ENCODE results near the gene LDHD. TPM values are rescaled to one million over a fixed set of nuclear protein-coding genes. Genes with fewer than 3 reads are reported as not detected.

LDHD gene
- total RNA-seq, 2 donors from 2014 or later: 28.8 to 65.6 TPM

DNA sequence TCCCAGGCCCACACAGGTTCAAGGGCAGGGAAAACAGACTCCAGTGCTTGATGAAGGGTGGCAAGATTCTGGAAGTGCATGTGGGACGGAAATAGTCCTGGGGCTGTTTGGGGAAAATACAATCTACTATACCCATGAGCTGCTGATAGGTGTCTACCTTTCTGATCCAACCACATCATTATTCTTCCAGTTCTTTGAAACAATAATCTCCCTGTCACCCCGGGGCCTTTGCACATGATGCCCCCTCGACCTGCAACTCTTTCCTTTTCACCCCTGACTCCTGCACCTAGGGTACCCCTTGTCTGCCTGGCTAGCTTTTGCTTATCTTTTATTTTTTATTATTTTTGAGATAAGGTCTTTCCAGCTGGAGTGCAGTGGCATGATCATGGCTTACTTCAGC is 45.0 kb downstream of the LDHD start:
- TF ChIP-seq, protein P1, sequence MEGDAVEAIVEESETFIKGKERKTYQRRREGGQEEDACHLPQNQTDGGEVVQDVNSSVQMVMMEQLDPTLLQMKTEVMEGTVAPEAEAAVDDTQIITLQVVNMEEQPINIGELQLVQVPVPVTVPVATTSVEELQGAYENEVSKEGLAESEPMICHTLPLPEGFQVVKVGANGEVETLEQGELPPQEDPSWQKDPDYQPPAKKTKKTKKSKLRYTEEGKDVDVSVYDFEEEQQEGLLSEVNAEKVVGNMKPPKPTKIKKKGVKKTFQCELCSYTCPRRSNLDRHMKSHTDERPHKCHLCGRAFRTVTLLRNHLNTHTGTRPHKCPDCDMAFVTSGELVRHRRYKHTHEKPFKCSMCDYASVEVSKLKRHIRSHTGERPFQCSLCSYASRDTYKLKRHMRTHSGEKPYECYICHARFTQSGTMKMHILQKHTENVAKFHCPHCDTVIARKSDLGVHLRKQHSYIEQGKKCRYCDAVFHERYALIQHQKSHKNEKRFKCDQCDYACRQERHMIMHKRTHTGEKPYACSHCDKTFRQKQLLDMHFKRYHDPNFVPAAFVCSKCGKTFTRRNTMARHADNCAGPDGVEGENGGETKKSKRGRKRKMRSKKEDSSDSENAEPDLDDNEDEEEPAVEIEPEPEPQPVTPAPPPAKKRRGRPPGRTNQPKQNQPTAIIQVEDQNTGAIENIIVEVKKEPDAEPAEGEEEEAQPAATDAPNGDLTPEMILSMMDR (IDR thresholded peaks at IDR 0.05): no peak
- Histone ChIP-seq H3K4me3 (no peak overlapping the region), H3K4me1 (peaks cover 0 to 33% of the 10 kb centered on the region in 2 donors)

DNA sequence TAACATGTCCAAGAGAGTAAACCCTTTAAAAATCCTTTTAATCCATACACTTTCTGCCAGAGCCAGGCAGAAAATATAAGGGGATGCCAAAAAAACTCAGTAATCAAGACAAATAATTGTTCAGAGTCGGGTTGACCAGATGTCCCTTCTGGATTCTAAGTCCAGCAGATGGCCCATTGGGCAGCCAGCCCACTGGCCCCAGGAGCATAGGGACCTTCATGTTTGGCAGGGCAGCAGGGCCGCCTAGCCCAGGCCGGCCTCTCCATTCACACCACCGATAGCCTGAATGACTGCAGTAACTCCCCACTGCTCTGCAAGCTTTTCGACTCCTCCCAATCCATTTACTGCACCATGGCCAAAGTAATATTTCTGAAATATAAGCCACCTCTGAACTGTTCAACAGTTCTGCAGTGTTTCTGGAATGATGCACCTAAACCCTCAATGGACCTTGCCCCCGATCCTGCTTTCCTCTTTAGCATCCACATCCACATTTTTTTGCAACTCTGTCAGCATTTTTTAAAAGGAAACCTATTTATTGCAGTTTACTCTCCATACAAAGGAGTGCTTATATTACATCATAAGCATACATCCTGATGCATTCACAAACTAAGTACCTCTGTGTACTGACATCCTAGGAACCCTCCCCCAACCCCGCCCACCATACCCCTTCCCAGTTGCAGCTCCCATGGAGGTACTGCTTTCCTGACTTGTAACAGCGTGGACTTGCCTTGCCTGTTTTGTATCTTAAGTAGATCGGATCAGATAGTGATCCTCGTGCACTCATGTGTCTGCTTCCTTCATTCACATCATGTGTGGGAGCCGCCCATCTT is 46.4 kb downstream of the LDHD start:
- Histone ChIP-seq H3K27ac (no peak overlapping the region), H3K9me3 (no peaks in the 10 kb centered on the region), H3K27me3 (no peaks in the 10 kb centered on the region), H3K4me3 (no peak overlapping the region), H3K4me1 (peaks cover 0 to 20% of the 10 kb centered on the region in 2 donors), H3K36me3 (no peaks in the 10 kb centered on the region)
- no peak for DNase-seq (ENCODE audit: low spot score)
- TF ChIP-seq, protein P1 (IDR thresholded peaks at IDR 0.05): no peak

More for the DNA sequence above, 45.0 kb downstream of the LDHD start:
- Histone ChIP-seq H3K36me3 (no peaks in the 10 kb centered on the region), H3K9me3 (no peaks in the 10 kb centered on the region), H3K27ac (no peak overlapping the region), H3K27me3 (no peaks in the 10 kb centered on the region)
- no peak for DNase-seq (ENCODE audit: low spot score)

DNA sequence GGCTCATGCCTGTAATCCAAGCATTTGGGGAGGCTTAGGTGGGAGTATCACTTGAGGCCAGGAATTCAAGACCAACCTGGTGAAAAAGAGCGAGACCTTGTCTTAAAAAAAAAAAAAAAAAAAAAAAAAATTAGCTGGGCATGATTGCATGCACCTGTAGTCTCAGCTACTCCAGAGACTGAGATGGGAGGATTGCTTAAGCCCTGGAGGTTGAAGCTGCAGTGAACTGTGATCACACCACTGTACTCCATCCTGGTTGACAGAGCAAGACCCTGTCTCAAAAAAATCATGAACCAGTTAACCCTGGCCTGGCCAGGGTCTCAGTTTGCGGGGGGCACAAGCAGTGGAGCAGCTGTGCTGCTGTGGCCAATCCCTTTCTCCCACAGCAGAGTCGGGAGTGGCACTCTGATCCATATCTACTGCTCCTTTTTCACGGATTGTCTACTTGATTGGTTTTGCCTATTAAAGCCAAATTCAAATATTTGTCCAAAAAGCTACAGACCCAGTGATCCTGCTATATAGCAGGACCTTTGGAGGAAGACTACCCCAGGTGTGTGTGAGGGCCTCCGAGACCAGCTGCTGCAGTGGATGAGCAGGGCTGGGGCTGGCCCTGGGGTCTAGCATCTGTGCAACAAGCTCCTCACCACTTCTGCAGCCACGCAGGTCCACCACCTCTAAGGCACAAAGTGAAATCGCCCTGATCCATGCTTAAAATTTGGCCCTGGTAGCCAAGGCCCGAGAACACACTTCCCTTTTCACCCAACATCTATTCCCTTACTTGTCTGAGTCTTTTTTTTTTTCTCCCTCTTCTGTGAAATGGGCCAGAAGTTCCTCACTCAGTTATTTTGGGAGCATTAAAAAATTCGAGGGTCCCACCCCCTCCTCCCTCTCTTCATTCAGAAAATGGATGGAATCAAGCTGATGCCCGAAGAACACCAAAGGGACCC is 48.2 kb downstream of the LDHD start:
- no peak overlapping the region for H3K27ac ChIP-seq
- H3K36me3 ChIP-seq: no peaks in the 10 kb centered on the region
- TF ChIP-seq, protein P1 (IDR thresholded peaks at IDR 0.05): no peak
- H3K4me1 ChIP-seq: peaks cover 0 to 16% of the 10 kb centered on the region in 2 donors
- H3K27me3 ChIP-seq: no peaks in the 10 kb centered on the region
- no peaks in the 10 kb centered on the region for H3K9me3 ChIP-seq
- no peak for DNase-seq (ENCODE audit: low spot score)
- H3K4me3 ChIP-seq: no peak overlapping the region

DNA sequence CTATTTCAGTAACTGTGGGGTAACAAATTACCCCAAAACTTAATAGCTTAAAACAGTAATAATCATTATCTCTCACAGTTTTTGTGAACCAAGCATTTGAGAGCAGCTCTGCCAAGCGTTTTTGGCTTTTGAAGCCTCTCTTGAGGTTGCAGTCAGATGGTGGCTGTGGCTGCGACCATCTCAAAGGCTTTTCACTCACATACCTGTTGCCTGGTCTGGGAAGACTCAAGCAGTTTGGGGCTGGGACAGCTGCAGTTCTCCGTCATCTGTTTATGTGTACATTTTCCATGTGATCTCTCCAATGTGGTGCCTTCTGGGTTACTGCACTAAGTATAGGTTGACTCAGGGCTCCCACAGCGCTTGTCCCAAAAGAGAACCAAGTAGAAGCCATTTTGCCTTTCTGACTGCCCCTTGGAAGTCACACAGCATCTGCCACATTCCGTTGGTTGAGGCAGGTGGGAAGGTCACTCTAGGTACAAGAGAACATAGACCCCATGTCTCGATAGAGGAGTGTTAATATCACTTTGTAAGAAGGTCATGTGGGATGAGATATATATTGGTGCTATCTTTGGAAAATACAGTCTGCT is 49.6 kb downstream of the LDHD start:
- H3K9me3 ChIP-seq: no peaks in the 10 kb centered on the region
- no peaks in the 10 kb centered on the region for H3K27me3 ChIP-seq
- H3K27ac ChIP-seq: no peak overlapping the region
- H3K4me1 ChIP-seq: peaks cover 0 to 30% of the 10 kb centered on the region in 2 donors
- TF ChIP-seq, protein P1 (IDR thresholded peaks at IDR 0.05): no peak
- no peaks in the 10 kb centered on the region for H3K36me3 ChIP-seq
- no peak for DNase-seq (ENCODE audit: low spot score)
- H3K4me3 ChIP-seq: no peak overlapping the region

DNA sequence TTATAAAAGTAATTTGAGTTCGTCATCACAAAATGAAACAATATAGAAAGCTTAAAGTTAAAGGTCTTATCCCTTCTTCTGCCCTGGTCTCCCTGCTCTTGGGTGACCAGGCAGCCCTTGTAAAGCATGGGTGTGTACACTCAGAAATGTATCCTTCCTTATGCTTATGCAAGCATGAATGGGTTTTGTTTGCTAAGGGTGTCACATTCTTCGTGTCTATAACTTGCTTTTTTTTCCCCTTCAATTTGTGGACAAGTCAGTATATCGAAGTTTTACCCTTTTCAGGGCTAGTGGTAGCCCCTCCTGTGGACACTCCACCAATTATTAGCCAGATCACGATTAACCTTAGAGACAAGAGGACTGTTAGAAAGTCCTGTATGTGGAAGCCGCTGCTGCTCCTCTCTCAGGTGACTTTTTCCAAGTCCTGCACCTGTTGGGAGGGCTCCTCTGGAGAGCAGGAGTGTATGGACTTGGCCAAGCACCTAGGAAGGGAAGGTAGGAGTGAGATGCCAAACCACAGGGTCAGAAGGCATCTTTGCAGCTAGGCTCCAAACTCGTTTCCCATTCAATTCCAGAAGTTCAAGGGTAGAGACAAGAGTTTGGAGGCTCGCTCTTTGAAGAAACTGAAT is 50.9 kb downstream of the LDHD start:
- H3K27ac ChIP-seq: no peak overlapping the region
- TF ChIP-seq, protein P1 (IDR thresholded peaks at IDR 0.05): no peak
- no peaks in the 10 kb centered on the region for H3K9me3 ChIP-seq
- H3K27me3 ChIP-seq: no peaks in the 10 kb centered on the region
- peaks cover 0 to 34% of the 10 kb centered on the region in 2 donors for H3K4me1 ChIP-seq
- no peak overlapping the region for H3K4me3 ChIP-seq
- DNase-seq (ENCODE audit: low spot score): no peak
- no peaks in the 10 kb centered on the region for H3K36me3 ChIP-seq

Measured in right atrium auricular region (tissue), 2 donors.